ENCODE measurements around the gene PACSIN2.

GRCh38 chr22:42973536-42973881 lies 41.4 kb downstream of the PACSIN2 start:
- no peak for TF ChIP-seq GATA2 (IDR thresholded peaks at IDR 0.05; ENCODE audit: low read depth, low read length)
- TF ChIP-seq GATA3 (IDR thresholded peaks at IDR 0.05; ENCODE audit: low read depth, low read length): no peak
